Neural crest cell (in vitro differentiated cells): ENCODE data around the gene CCDC86. TPM values are rescaled to one million over a fixed set of nuclear protein-coding genes. Genes with fewer than 3 reads are reported as not detected.

Source experiments
- DNase-seq: peaks from one replicate; pipeline ENCODE4 v3.0.0; 2021; ENCODE audit warnings: low read depth, mixed read lengths, low spot score
- H3K27ac Mint-ChIP-seq: one replicate; pipeline ENCODE4 v1.8.0; 2021; ENCODE audit warnings: mild to moderate bottlenecking, mixed read lengths; ENCODE audit not compliant: unreplicated experiment
- H3K27me3 Mint-ChIP-seq: 2 replicates; pipeline ENCODE4 v1.8.0; 2021; ENCODE audit warnings: low read depth, mild to moderate bottlenecking, mixed read lengths
- H3K36me3 Mint-ChIP-seq: 2 replicates; pipeline ENCODE4 v1.8.0; 2021; ENCODE audit warnings: low read depth, mild to moderate bottlenecking, mixed read lengths
- H3K4me1 Mint-ChIP-seq: 2 replicates; pipeline ENCODE4 v1.8.0; 2021; ENCODE audit warnings: mixed read lengths
- H3K4me3 Mint-ChIP-seq: one replicate; pipeline ENCODE4 v1.8.0; 2021; ENCODE audit warnings: mild to moderate bottlenecking, mixed read lengths
- H3K9me3 Mint-ChIP-seq: 2 replicates; pipeline ENCODE4 v1.8.0; 2021; ENCODE audit warnings: mixed read lengths
- CTCF ChIP-seq: fragments of 200-600 bp; sonication (generic); conservative IDR thresholded peaks from 2 replicates; pipeline ENCODE4 v1.5.0; 2021; ENCODE audit warnings: antibody characterized with exemption, mild to moderate bottlenecking
- total RNA-seq: library from RNA; stranded (reverse); gene quantifications from 2 replicates; pipeline ENCODE4 v1.2.1, GENCODE V29; 2021

The CCDC86 gene
- total RNA-seq, 1 donor from 2014 or later, result 41.6 TPM

GRCh38 chr11:60860943-60861342 lies 19.0 kb downstream of the CCDC86 start:
- Mint-ChIP-seq H3K27ac (no peak overlapping the region), H3K4me1 (peaks cover 11% of the 10 kb centered on the region), H3K36me3 (no peaks in the 10 kb centered on the region), H3K27me3 (no peaks in the 10 kb centered on the region), H3K9me3 (no peaks in the 10 kb centered on the region), H3K4me3 (no peak overlapping the region)
- TF ChIP-seq CTCF, result no peak
- DNase-seq, result no peak

- no peak for DNase-seq
- Mint-ChIP-seq H3K4me3 (no peak overlapping the region), H3K36me3 (no peaks in the 10 kb centered on the region), H3K27ac (no peak overlapping the region), H3K9me3 (no peaks in the 10 kb centered on the region), H3K27me3 (no peaks in the 10 kb centered on the region), H3K4me1 (peaks cover 11% of the 10 kb centered on the region)
- TF ChIP-seq CTCF, result no peak
These were observed 20.3 kb downstream of the CCDC86 start for GRCh38 chr11:60862171-60862570.

- TF ChIP-seq CTCF, result no peak
- H3K27me3 Mint-ChIP-seq, result no peaks in the 10 kb centered on the region
- H3K9me3 Mint-ChIP-seq, result no peaks in the 10 kb centered on the region
- DNase-seq, result no peak
- no peaks in the 10 kb centered on the region for H3K36me3 Mint-ChIP-seq
- H3K27ac Mint-ChIP-seq, result no peak overlapping the region
- H3K4me1 Mint-ChIP-seq, result peaks cover 11% of the 10 kb centered on the region
- H3K4me3 Mint-ChIP-seq, result no peak overlapping the region
These were observed 21.9 kb downstream of the CCDC86 start for GRCh38 chr11:60863550-60864521.

GRCh38 chr11:60864856-60865513 lies 23.1 kb downstream of the CCDC86 start:
- H3K4me3 Mint-ChIP-seq, result no peak overlapping the region
- no peak for TF ChIP-seq CTCF

GRCh38 chr11:60866911-60867870 lies 25.3 kb downstream of the CCDC86 start, which contains the start of gene ZP1:
Gene ZP1 (plus strand): TSS chr11:60867542. CDS start chr11:60867562, 20 bp downstream.
- no peaks in the 10 kb centered on the region for H3K27me3 Mint-ChIP-seq
- no peaks in the 10 kb centered on the region for H3K4me1 Mint-ChIP-seq
- no peak for TF ChIP-seq CTCF
- H3K36me3 Mint-ChIP-seq, result no peaks in the 10 kb centered on the region
- no peak for DNase-seq
- H3K9me3 Mint-ChIP-seq, result no peaks in the 10 kb centered on the region
- no peak within 1 kb of the TSS for H3K4me3 Mint-ChIP-seq
- no peak within 1 kb of the TSS for H3K27ac Mint-ChIP-seq

More at GRCh38 chr11:60864856-60865513, 23.1 kb downstream of the CCDC86 start:
- Mint-ChIP-seq H3K36me3 (no peaks in the 10 kb centered on the region), H3K9me3 (no peaks in the 10 kb centered on the region), H3K4me1 (peaks cover 4% of the 10 kb centered on the region), H3K27ac (no peak overlapping the region), H3K27me3 (no peaks in the 10 kb centered on the region)
- DNase-seq, result no peak
